Nephron progenitor cell (in vitro differentiated cells): ENCODE measurements around the gene GPX7.
"Not testable (repeated sequence)": the region's sequence is repeated elsewhere in the genome, so short reads cannot be mapped to it uniquely, and the experiment has no call there.

Experiments used
- DNase-seq: peaks from one replicate; pipeline ENCODE4 v3.0.0; 2021
- H3K27ac Mint-ChIP-seq: 2 replicates; pipeline ENCODE4 v1.8.0; 2021; ENCODE audit warnings: mild to moderate bottlenecking, moderate library complexity, mixed read lengths
- H3K27me3 Mint-ChIP-seq: 2 replicates; pipeline ENCODE4 v1.8.0; 2021; ENCODE audit warnings: mild to moderate bottlenecking, low read depth, mixed read lengths; ENCODE audit not compliant: poor library complexity
- H3K36me3 Mint-ChIP-seq: 2 replicates; pipeline ENCODE4 v1.8.0; 2021; ENCODE audit warnings: low read depth, mixed read lengths
- H3K4me1 Mint-ChIP-seq: 2 replicates; pipeline ENCODE4 v1.8.0; 2021; ENCODE audit warnings: mixed read lengths
- H3K4me3 Mint-ChIP-seq: 2 replicates; pipeline ENCODE4 v1.8.0; 2021; ENCODE audit warnings: mild to moderate bottlenecking, moderate library complexity, mixed read lengths
- H3K9me3 Mint-ChIP-seq: 2 replicates; pipeline ENCODE4 v1.8.0; 2021; ENCODE audit warnings: mild to moderate bottlenecking, moderate library complexity, mixed read lengths
- CTCF ChIP-seq: fragments of 200-600 bp; sonication (generic); IDR thresholded peaks from 2 replicates; pipeline ENCODE4 v1.5.0; 2021; ENCODE audit warnings: antibody characterized with exemption

The GPX7 gene

GRCh38 chr1:52569449-52570210 is 32.5 kb upstream of the GPX7 start:
- peak overlapping the region; percentile 34 for H3K4me3 Mint-ChIP-seq
- H3K9me3 Mint-ChIP-seq, result no peaks in the 10 kb centered on the region
- H3K27me3 Mint-ChIP-seq, result no peaks in the 10 kb centered on the region
- H3K27ac Mint-ChIP-seq, result peak overlapping the region; percentile 88
- peaks cover 31% of the 10 kb centered on the region for H3K4me1 Mint-ChIP-seq
- no peak for TF ChIP-seq CTCF
- no peaks in the 10 kb centered on the region for H3K36me3 Mint-ChIP-seq
- no peak for DNase-seq

- Mint-ChIP-seq H3K27me3 (no peaks in the 10 kb centered on the region), H3K4me3 (no peak overlapping the region), H3K27ac (no peak overlapping the region), H3K36me3 (no peaks in the 10 kb centered on the region), H3K9me3 (no peaks in the 10 kb centered on the region), H3K4me1 (peaks cover 31% of the 10 kb centered on the region)
- no peak for TF ChIP-seq CTCF
- no peak for DNase-seq
These were observed 30.4 kb upstream of the GPX7 start for GRCh38 chr1:52571783-52572182.

- Mint-ChIP-seq H3K36me3 (no peaks in the 10 kb centered on the region), H3K9me3 (no peaks in the 10 kb centered on the region), H3K4me1 (peaks cover 30% of the 10 kb centered on the region)
These were observed 29.8 kb upstream of the GPX7 start for GRCh38 chr1:52572387-52572786.

GRCh38 chr1:52574594-52574993 is 27.6 kb upstream of the GPX7 start:
- H3K36me3 Mint-ChIP-seq, result no peaks in the 10 kb centered on the region
- H3K4me3 Mint-ChIP-seq, result no peak overlapping the region
- H3K27me3 Mint-ChIP-seq, result peaks cover 5% of the 10 kb centered on the region
- DNase-seq, result no peak
- peaks cover 10% of the 10 kb centered on the region for H3K4me1 Mint-ChIP-seq
- no peaks in the 10 kb centered on the region for H3K9me3 Mint-ChIP-seq
- no peak for TF ChIP-seq CTCF
- H3K27ac Mint-ChIP-seq, result peak overlapping the region; percentile 5

More at GRCh38 chr1:52572387-52572786, 29.8 kb upstream of the GPX7 start:
- Mint-ChIP-seq H3K4me3 (no peak overlapping the region), H3K27me3 (no peaks in the 10 kb centered on the region), H3K27ac (no peak overlapping the region)
- no peak for TF ChIP-seq CTCF
- no peak for DNase-seq

- H3K4me3 Mint-ChIP-seq, result no peak overlapping the region
- no peaks in the 10 kb centered on the region for H3K36me3 Mint-ChIP-seq
- no peaks in the 10 kb centered on the region for H3K9me3 Mint-ChIP-seq
- H3K27me3 Mint-ChIP-seq, result peaks cover 5% of the 10 kb centered on the region
- no peak for DNase-seq
- peak overlapping the region; percentile 11 for H3K27ac Mint-ChIP-seq
- no peaks in the 10 kb centered on the region for H3K4me1 Mint-ChIP-seq
- no peak for TF ChIP-seq CTCF
These were observed 26.1 kb upstream of the GPX7 start for GRCh38 chr1:52576074-52576473.

GRCh38 chr1:52578066-52578465 is 24.1 kb upstream of the GPX7 start:
- H3K4me3 Mint-ChIP-seq, H3K4me1 Mint-ChIP-seq, H3K9me3 Mint-ChIP-seq, H3K27me3 Mint-ChIP-seq, H3K36me3 Mint-ChIP-seq, DNase-seq, H3K27ac Mint-ChIP-seq: not testable (repeated sequence)
